MM.1S (cell line): ENCODE data around the gene FAM3B.

Source experiments
- DNase-seq: peaks from one replicate; pipeline ENCODE4 v3.0.0-alpha.2; 2015
- H2AFZ ChIP-seq: fragments of 300-600 bp; sonication (generic); 2 replicates; pipeline ENCODE4 v1.6.0; 2016; ENCODE audit warnings: antibody characterized with exemption, low read length
- H3F3A ChIP-seq: fragments of 300-600 bp; sonication (generic); 2 replicates; pipeline ENCODE4 v1.6.1; 2016; ENCODE audit warnings: mild to moderate bottlenecking, antibody characterized with exemption, low read length, moderate library complexity, mixed read lengths; ENCODE audit not compliant: insufficient read depth
- H3K27ac ChIP-seq: fragments of 300-600 bp; sonication (generic); 2 replicates; pipeline ENCODE4 v1.5.1; 2016; ENCODE audit warnings: mild to moderate bottlenecking, low read length
- H3K27me3 ChIP-seq: fragments of 300-600 bp; sonication (generic); replicated peaks from 2 replicates; pipeline ENCODE4 v1.6.0; 2016; ENCODE audit warnings: low read length; ENCODE audit not compliant: insufficient read depth
- H3K36me3 ChIP-seq: fragments of 300-600 bp; sonication (generic); replicated peaks from 2 replicates; pipeline ENCODE4 v1.6.1; 2016; ENCODE audit warnings: mild to moderate bottlenecking, low read length, mixed read lengths; ENCODE audit not compliant: insufficient read depth
- H3K4me1 ChIP-seq: fragments of 300-600 bp; sonication (generic); 2 replicates; pipeline ENCODE4 v1.6.1; 2016; ENCODE audit warnings: low read length, mixed read lengths
- H3K4me2 ChIP-seq: fragments of 300-600 bp; sonication (generic); 2 replicates; pipeline ENCODE4 v1.6.0; 2016; ENCODE audit warnings: low read depth, low read length
- H3K4me3 ChIP-seq: fragments of 300-600 bp; sonication (generic); 2 replicates; pipeline ENCODE4 v1.5.1; 2016; ENCODE audit warnings: low read length, mixed read lengths
- H3K79me2 ChIP-seq: fragments of 300-600 bp; sonication (generic); 2 replicates; pipeline ENCODE4 v1.6.1; 2016; ENCODE audit warnings: mixed run types, low read length, mixed read lengths
- H3K9ac ChIP-seq: fragments of 300-600 bp; sonication (generic); 2 replicates; pipeline ENCODE4 v1.6.1; 2016; ENCODE audit warnings: low read length, mixed read lengths
- H3K9me2 ChIP-seq: fragments of 300-600 bp; sonication (generic); replicated peaks from 2 replicates; pipeline ENCODE4 v1.6.1; 2016; ENCODE audit warnings: mild to moderate bottlenecking, low read length, mixed read lengths; ENCODE audit not compliant: insufficient read depth
- H3K9me3 ChIP-seq: fragments of 300-600 bp; sonication (generic); replicated peaks from 2 replicates; pipeline ENCODE4 v1.6.1; 2016; ENCODE audit warnings: mild to moderate bottlenecking, low read length, mixed read lengths; ENCODE audit not compliant: insufficient read depth
- H4K20me1 ChIP-seq: fragments of 300-600 bp; sonication (generic); 2 replicates; pipeline ENCODE4 v1.6.1; 2016; ENCODE audit warnings: mild to moderate bottlenecking, low read length, moderate library complexity, mixed read lengths; ENCODE audit not compliant: insufficient read depth
- EZH2 ChIP-seq: fragments of 300-600 bp; sonication (generic); optimal IDR thresholded peaks from 2 replicates; pipeline ENCODE3; 2017; ENCODE audit warnings: low read depth, mild to moderate bottlenecking, antibody characterized with exemption, low read length, mixed read lengths
- EZH2phosphoT487 ChIP-seq: fragments of 300-600 bp; sonication (generic); IDR thresholded peaks from 2 replicates; pipeline ENCODE4 v1.6.1; 2018; ENCODE audit warnings: antibody characterized with exemption, low read length
- TF ChIP-seq, protein P1 (sequence below): fragments of 300-600 bp; sonication (generic); IDR thresholded peaks from 2 replicates; pipeline ENCODE4 v1.5.1; 2016; ENCODE audit warnings: antibody characterized with exemption, low read length, mixed read lengths

FAM3B gene

DNA sequence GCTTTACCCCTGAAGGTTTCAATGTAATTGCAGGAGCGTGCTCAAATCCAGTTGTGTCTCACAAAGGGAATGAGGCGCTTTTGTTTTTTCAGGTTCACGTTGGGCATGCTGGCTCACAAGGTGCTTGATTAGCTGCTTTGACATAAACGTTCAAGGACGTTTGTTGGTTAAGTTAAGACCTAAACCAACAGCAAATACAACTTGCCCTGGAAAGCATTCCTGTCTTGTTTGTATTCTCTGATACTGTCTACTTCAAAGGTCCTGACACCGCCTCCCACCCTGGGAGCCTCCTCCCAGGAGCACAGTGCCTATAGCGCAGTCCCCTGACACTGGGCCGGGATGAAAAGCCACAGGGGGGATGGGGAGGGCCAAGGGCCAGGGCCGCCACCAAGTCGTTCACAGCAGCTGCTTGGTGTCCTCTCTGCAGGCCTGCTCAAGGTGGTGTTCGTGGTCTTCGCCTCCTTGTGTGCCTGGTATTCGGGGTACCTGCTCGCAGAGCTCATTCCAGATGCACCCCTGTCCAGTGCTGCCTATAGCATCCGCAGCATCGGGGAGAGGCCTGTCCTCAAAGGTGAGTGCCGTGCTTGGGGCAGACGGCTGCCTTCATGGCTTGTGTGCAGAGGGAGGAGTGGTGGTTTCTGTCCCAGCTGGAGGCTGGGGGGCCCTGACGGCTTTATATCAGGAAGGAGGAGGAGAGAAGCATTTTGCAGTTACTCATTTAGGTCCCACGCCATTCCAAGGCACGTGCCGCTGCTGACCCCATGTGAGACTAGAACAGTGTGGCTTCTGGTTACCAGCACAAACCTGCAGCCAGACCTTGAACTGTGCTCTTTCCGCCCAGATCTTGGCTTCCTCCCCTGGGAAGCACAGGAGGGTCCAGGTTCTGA, 6.1 kb downstream of the FAM3B start:
- Histone ChIP-seq H3K4me1 (peaks cover 17% of the 10 kb centered on the region), H3K9ac (no peak overlapping the region), H3K36me3 (no peaks in the 10 kb centered on the region), H3K79me2 (no peaks in the 10 kb centered on the region), H3K9me2 (no peaks in the 10 kb centered on the region), H4K20me1 (no peaks in the 10 kb centered on the region), H2AFZ (no peak overlapping the region), H3K4me2 (no peak overlapping the region), H3K4me3 (no peak overlapping the region), H3F3A (no peaks in the 10 kb centered on the region; the same call in 1 of the 2 replicates), H3K27ac (peak overlapping the region; percentile 64; the same call in 1 of the 2 replicates), H3K27me3 (no peaks in the 10 kb centered on the region), H3K9me3 (no peaks in the 10 kb centered on the region)
- no peak for DNase-seq
- TF ChIP-seq EZH2phosphoT487 = no peak
- TF ChIP-seq, protein P1, sequence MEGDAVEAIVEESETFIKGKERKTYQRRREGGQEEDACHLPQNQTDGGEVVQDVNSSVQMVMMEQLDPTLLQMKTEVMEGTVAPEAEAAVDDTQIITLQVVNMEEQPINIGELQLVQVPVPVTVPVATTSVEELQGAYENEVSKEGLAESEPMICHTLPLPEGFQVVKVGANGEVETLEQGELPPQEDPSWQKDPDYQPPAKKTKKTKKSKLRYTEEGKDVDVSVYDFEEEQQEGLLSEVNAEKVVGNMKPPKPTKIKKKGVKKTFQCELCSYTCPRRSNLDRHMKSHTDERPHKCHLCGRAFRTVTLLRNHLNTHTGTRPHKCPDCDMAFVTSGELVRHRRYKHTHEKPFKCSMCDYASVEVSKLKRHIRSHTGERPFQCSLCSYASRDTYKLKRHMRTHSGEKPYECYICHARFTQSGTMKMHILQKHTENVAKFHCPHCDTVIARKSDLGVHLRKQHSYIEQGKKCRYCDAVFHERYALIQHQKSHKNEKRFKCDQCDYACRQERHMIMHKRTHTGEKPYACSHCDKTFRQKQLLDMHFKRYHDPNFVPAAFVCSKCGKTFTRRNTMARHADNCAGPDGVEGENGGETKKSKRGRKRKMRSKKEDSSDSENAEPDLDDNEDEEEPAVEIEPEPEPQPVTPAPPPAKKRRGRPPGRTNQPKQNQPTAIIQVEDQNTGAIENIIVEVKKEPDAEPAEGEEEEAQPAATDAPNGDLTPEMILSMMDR = no peak
- no peak for TF ChIP-seq EZH2

DNA sequence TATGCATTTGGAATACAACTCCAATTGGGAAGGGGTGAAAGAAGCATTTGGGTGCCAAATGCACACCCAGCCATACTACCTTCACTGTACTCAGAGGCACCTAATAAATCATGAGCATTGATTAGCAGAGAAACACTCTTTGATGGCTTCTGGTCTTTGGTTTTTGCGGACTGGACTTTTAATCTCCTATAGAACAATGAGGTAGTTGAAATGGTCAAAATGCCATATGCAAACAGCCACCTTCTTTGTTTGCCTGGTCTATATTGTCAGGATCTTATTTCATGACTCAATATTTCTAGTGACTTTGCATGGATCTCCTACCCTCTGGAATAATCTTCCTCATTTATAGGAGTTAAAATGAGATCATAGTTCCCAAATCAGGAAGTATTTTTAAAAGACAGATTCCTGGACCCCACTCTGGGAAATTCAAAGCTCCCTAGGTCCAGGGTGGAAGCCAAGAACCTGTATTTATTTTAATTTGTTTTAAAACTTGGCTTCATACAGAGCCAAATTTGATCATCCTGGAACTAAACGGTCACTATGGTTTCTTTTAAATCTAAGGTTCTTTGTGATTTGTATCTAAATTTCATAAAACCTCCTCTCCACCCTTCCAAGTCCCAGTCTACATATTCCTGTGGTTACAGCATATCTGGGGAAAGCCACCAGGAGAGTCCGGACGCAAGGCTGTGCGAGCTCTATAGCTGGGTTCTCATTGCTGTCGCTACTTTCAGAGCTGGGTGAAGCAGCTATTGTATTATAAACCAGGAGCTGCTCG, 8.7 kb downstream of the FAM3B start:
- no peak for DNase-seq
- Histone ChIP-seq H3K27me3 (no peaks in the 10 kb centered on the region), H3K27ac (no peak overlapping the region), H3K79me2 (no peaks in the 10 kb centered on the region), H3K9ac (no peak overlapping the region), H3K4me2 (no peak overlapping the region), H4K20me1 (no peaks in the 10 kb centered on the region), H3F3A (no peaks in the 10 kb centered on the region; the same call in 1 of the 2 replicates), H3K9me3 (no peaks in the 10 kb centered on the region), H3K36me3 (no peaks in the 10 kb centered on the region), H3K4me3 (no peak overlapping the region), H3K4me1 (peaks cover 17% of the 10 kb centered on the region), H3K9me2 (no peaks in the 10 kb centered on the region), H2AFZ (no peak overlapping the region)
- TF ChIP-seq EZH2 (no peak), EZH2phosphoT487 (no peak)
- TF ChIP-seq, protein P1 = no peak

DNA sequence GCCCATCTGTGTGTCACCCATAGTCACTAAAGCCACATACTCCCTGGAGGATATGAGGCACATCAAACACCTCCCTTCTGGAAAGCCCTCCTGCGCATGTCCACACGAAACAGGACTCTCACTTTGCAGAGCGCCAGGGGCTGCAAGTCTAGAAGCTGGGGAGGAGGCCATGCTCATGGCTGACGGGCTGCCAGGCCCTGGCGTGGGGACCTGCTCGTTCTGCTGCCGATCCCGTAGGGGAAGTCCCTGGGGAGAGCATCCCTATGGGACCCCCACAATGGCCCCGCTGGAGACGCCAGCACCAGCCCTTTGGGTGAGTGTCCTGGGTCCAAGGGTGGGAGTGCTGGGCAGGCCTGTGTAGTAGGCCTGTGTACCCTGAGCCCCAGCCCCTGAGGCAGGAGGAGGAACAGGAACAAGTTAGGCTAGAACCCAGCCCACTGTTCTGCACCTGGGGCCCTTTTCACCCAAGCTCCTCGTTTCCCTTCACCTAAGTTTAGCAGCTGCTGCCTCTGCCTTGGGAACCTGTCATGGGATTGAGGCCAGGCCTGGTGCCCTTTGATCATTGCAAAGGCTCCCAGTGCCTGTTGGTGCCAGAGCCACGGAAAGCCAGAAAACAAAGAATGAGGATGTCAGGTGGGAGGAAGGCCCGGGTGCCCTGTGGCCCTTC, 9.9 kb downstream of the FAM3B start:
- Histone ChIP-seq H4K20me1 (no peaks in the 10 kb centered on the region), H3K9me2 (no peaks in the 10 kb centered on the region), H3K9me3 (no peaks in the 10 kb centered on the region), H3K4me3 (no peak overlapping the region), H3K36me3 (no peaks in the 10 kb centered on the region), H3K27ac (no peak overlapping the region), H3K4me1 (peaks cover 9% of the 10 kb centered on the region), H3K4me2 (no peak overlapping the region), H3K9ac (no peak overlapping the region), H2AFZ (no peak overlapping the region), H3K27me3 (no peaks in the 10 kb centered on the region), H3K79me2 (no peaks in the 10 kb centered on the region), H3F3A (no peaks in the 10 kb centered on the region; the same call in 1 of the 2 replicates)
- DNase-seq = no peak
- TF ChIP-seq EZH2phosphoT487 (no peak), EZH2 (no peak)
- TF ChIP-seq, protein P1 = no peak
